H1 (cell line): ENCODE measurements around the gene CD247. TPM values are rescaled to one million over a fixed set of nuclear protein-coding genes. Genes with fewer than 3 reads are reported as not detected.

Experiments used
- CTCF ChIA-PET: fragments of 300-600 bp; sonication (Branson Sonifier 250); formaldehyde crosslinking; loops from one replicate; lab custom pipeline; 2021; ENCODE audit not compliant: partially characterized antibody; lab: Charles Lee
- POLR2A ChIA-PET: fragments of 300-600 bp; sonication (Branson Sonifier 250); formaldehyde crosslinking; loops from one replicate; lab custom pipeline; 2021; ENCODE audit warnings: inconsistent platforms; ENCODE audit not compliant: partially characterized antibody; lab: Charles Lee
- DNase-seq, 2 experiments: peaks; one replicate each; pipeline versions ENCODE4 v3.0.0 to v3.0.0-alpha.2; 2010 to 2022; ENCODE audit warnings: low spot score in 2 of 2, low read depth in 1 of 2, mixed read lengths in 1 of 2
- FAIRE-seq: peaks from 2 replicates; lab custom pipeline; 2011; peaks lifted over from hg19 to GRCh38; lab: Jason Lieb, UNC
- H2AFZ ChIP-seq: 2 replicates; pipeline ENCODE4 v1.8.1; 2012; ENCODE audit warnings: low read length, inconsistent platforms
- H2AK5ac ChIP-seq: 2 replicates; pipeline ENCODE4 v1.6.1; 2013; ENCODE audit warnings: low read depth, low read length
- H2BK120ac ChIP-seq: replicated peaks from 2 replicates; pipeline ENCODE3; 2013; ENCODE audit warnings: low read depth, low read length, inconsistent platforms
- H2BK12ac ChIP-seq: 2 replicates; pipeline ENCODE4 v1.6.1; 2013; ENCODE audit warnings: low read depth, low read length
- H2BK15ac ChIP-seq: 2 replicates; pipeline ENCODE4 v1.6.1; 2013; ENCODE audit warnings: low read length
- H2BK20ac ChIP-seq: 2 replicates; pipeline ENCODE4 v1.6.1; 2013; ENCODE audit warnings: low read length
- H2BK5ac ChIP-seq: 2 replicates; pipeline ENCODE4 v1.6.1; 2013; ENCODE audit warnings: low read depth, low read length
- H3K14ac ChIP-seq: 2 replicates; pipeline ENCODE4 v1.6.1; 2013; ENCODE audit warnings: inconsistent platforms; ENCODE audit not compliant: insufficient read length
- H3K18ac ChIP-seq: 2 replicates; pipeline ENCODE4 v1.6.1; 2013; ENCODE audit warnings: low read length; ENCODE audit errors: extremely low read depth
- H3K23ac ChIP-seq: 2 replicates; pipeline ENCODE4 v1.6.1; 2013; ENCODE audit warnings: inconsistent platforms; ENCODE audit not compliant: insufficient read length
- H3K23me2 ChIP-seq: 2 replicates; pipeline ENCODE4 v1.6.1; 2013; ENCODE audit warnings: low read depth, low read length
- H3K27ac ChIP-seq: 2 replicates; pipeline ENCODE4 v1.6.1; 2011; ENCODE audit warnings: low read depth, low read length, inconsistent platforms
- H3K27me3 ChIP-seq, 4 experiments: replicated peaks in 1 of 4; 1 replicate in 1 of 4; 2 replicates in 3 of 4; pipeline versions ENCODE4 v1.6.1 to v1.8.1; 2011 to 2013; ENCODE audit warnings: low read length in 3 of 4, mild to moderate bottlenecking in 3 of 4, inconsistent platforms in 2 of 4, mixed read lengths in 2 of 4, moderate library complexity in 1 of 4; ENCODE audit not compliant: control insufficient read depth in 3 of 4, insufficient read depth in 3 of 4; ENCODE audit errors: extremely low read depth in 1 of 4
- H3K36me3 ChIP-seq, 4 experiments: 2 replicates each; pipeline versions ENCODE4 v1.6.1 to v1.8.1; 2011 to 2013; ENCODE audit warnings: mild to moderate bottlenecking in 4 of 4, low read length in 3 of 4, moderate library complexity in 2 of 4, control low read depth in 1 of 4, inconsistent platforms in 1 of 4; ENCODE audit not compliant: insufficient read depth in 4 of 4, control insufficient read depth in 2 of 4
- H3K4ac ChIP-seq: replicated peaks from 2 replicates; pipeline ENCODE3; 2013; ENCODE audit warnings: low read length, low read depth, mixed read lengths, inconsistent platforms; ENCODE audit not compliant: insufficient read length
- H3K4me1 ChIP-seq, 4 experiments: replicated peaks in 1 of 4; 1 replicate in 1 of 4; 2 replicates in 3 of 4; pipeline versions ENCODE4 v1.6.1 to v1.8.1; 2011 to 2013; ENCODE audit warnings: low read length in 3 of 4, inconsistent platforms in 2 of 4, mixed read lengths in 1 of 4; ENCODE audit not compliant: insufficient read depth in 4 of 4, control insufficient read depth in 3 of 4
- H3K4me2 ChIP-seq, 2 experiments: 2 replicates each; pipeline versions ENCODE4 v1.6.1 to v1.8.1; 2011 to 2013; ENCODE audit warnings: low read depth in 2 of 2, low read length in 2 of 2, control low read depth in 1 of 2, inconsistent platforms in 1 of 2, mild to moderate bottlenecking in 1 of 2; ENCODE audit not compliant: insufficient read depth in 1 of 2
- H3K4me3 ChIP-seq, 4 experiments: fragments of 200-600, 300-600 bp in 1 of 4; sonication (generic), shearing (Covaris generic), sonication (Bioruptor Twin) in 1 of 4; 2 replicates each; pipeline versions ENCODE4 v1.5.1 to v1.8.1; 2011 to 2016; ENCODE audit warnings: low read length in 4 of 4, low read depth in 3 of 4, control low read depth in 2 of 4, inconsistent platforms in 2 of 4, mild to moderate bottlenecking in 2 of 4, mixed read lengths in 1 of 4, moderate library complexity in 1 of 4; ENCODE audit not compliant: insufficient read depth in 2 of 4; ENCODE audit errors: extremely low read depth in 1 of 4
- H3K56ac ChIP-seq: replicated peaks from 2 replicates; pipeline ENCODE3; 2013; ENCODE audit warnings: low read depth, mild to moderate bottlenecking, mixed read lengths, low read length, inconsistent platforms; ENCODE audit not compliant: insufficient read length
- H3K79me1 ChIP-seq: 2 replicates; pipeline ENCODE4 v1.6.1; 2013; ENCODE audit warnings: low read depth, low read length, control low read depth
- H3K79me2 ChIP-seq, 2 experiments: 2 replicates each; pipeline versions ENCODE4 v1.6.1 to v1.8.1; 2012 to 2013; ENCODE audit warnings: low read length in 2 of 2, mild to moderate bottlenecking in 2 of 2, inconsistent platforms in 1 of 2; ENCODE audit not compliant: insufficient read depth in 2 of 2, control insufficient read depth in 1 of 2
- H3K9ac ChIP-seq, 4 experiments: replicated peaks in 1 of 4; 1 replicate in 1 of 4; 2 replicates in 3 of 4; pipeline versions ENCODE4 v1.6.1 to v1.8.1; 2011 to 2013; ENCODE audit warnings: low read depth in 3 of 4, low read length in 3 of 4, control low read depth in 2 of 4, mild to moderate bottlenecking in 2 of 4, moderate library complexity in 2 of 4, inconsistent platforms in 1 of 4; ENCODE audit errors: extremely low read depth in 1 of 4
- H3K9me3 ChIP-seq, 2 experiments: 2 replicates each; pipeline versions ENCODE4 v1.6.1 to v1.8.1; 2012 to 2013; ENCODE audit warnings: mild to moderate bottlenecking in 2 of 2, moderate library complexity in 2 of 2, control low read depth in 1 of 2, inconsistent platforms in 1 of 2, low read depth in 1 of 2, low read length in 1 of 2, mixed read lengths in 1 of 2; ENCODE audit not compliant: insufficient read depth in 2 of 2
- H4K20me1 ChIP-seq, 2 experiments: replicated peaks in 1 of 2; 2 replicates each; pipeline versions ENCODE3 to v1.8.1; 2011 to 2013; ENCODE audit warnings: inconsistent platforms in 2 of 2, low read length in 2 of 2, mild to moderate bottlenecking in 1 of 2; ENCODE audit not compliant: insufficient read depth in 2 of 2, control insufficient read depth in 1 of 2
- H4K5ac ChIP-seq: 2 replicates; pipeline ENCODE4 v1.6.1; 2013; ENCODE audit warnings: low read length, low read depth, mixed read lengths, inconsistent platforms; ENCODE audit not compliant: insufficient read length
- H4K8ac ChIP-seq: 2 replicates; pipeline ENCODE4 v1.8.0; 2013; ENCODE audit warnings: mild to moderate bottlenecking, moderate library complexity, low read length, inconsistent platforms; ENCODE audit not compliant: insufficient read depth; ENCODE audit errors: extremely low read depth
- H4K91ac ChIP-seq: replicated peaks from 2 replicates; pipeline ENCODE3; 2013; ENCODE audit warnings: low read length, mixed read lengths, inconsistent platforms; ENCODE audit not compliant: insufficient read length
- JUN ChIP-seq: IDR thresholded peaks from 2 replicates; pipeline ENCODE4 v1.6.1; 2011; ENCODE audit warnings: low read depth, mild to moderate bottlenecking, improper control_type of control experiment, low read length
- KDM5A ChIP-seq: fragments of 200-600 bp; IDR thresholded peaks from 2 replicates; pipeline ENCODE4 v1.7.1; 2012; ENCODE audit warnings: mild to moderate bottlenecking, low read length, inconsistent platforms, mixed read lengths
- MAFK ChIP-seq: IDR thresholded peaks from 2 replicates; pipeline ENCODE4 v1.6.1; 2012; ENCODE audit warnings: low read depth, mild to moderate bottlenecking, improper control_type of control experiment, low read length
- NANOG ChIP-seq: IDR thresholded peaks from 2 replicates; pipeline ENCODE4 v1.6.1; 2011; ENCODE audit warnings: low read length, low read depth, mild to moderate bottlenecking, inconsistent platforms; ENCODE audit not compliant: insufficient read depth, poor library complexity, severe bottlenecking
- SP4 ChIP-seq: IDR thresholded peaks from 2 replicates; pipeline ENCODE4 v1.6.1; 2012; ENCODE audit warnings: low read length, inconsistent platforms
- polyA plus RNA-seq, 7 experiments: library from polyadenylated mRNA; depleted of rRNA in 3 of 7; stranded (reverse) in 5 of 7; unstranded in 2 of 7; fragments of >200 nt in 5 of 7; fragments of 200-250 nt in 2 of 7; gene quantifications; 1 replicate in 5 of 7; 2 replicates in 1 of 7; 4 replicates in 1 of 7; pipeline versions ENCODE4 v1.2.1 to v1.2.3, GENCODE V29; 2011 to 2013; ENCODE audit warnings: missing spikeins in 2 of 7, mixed read lengths in 2 of 7
- total RNA-seq: library from RNA; stranded (reverse); fragmentation: NEBNext Ultra II Directional; extraction: Animal tissue kit (Norgen Biotek cat#: 25700); gene quantifications from 2 replicates; pipeline ENCODE4 v1.2.1, GENCODE V29; 2021

Gene CD247
- total and polyA plus RNA-seq, 2 of the 8 experiments (the other 6 are each of a cell fraction or from before 2014, with no cell fraction given): 2.0 to 2.2 TPM

- Histone ChIP-seq H4K91ac (no peak overlapping the region), H3K23me2 (no peaks in the 10 kb centered on the region), H3K9me3 (no peaks in the 10 kb centered on the region), H4K5ac (no peak overlapping the region), H4K20me1 (no peaks in the 10 kb centered on the region), H3K14ac (no peak overlapping the region), H3K79me1 (no peaks in the 10 kb centered on the region), H3K56ac (no peak overlapping the region), H2BK20ac (no peak overlapping the region), H4K8ac (no peak overlapping the region), H3K4me3 (no peak overlapping the region), H2BK120ac (no peak overlapping the region), H3K36me3 (peaks cover 0 to 11% (median 0%) of the 10 kb centered on the region in 4 experiments; a peak in 3 of 8 replicates), H3K18ac (no peak overlapping the region), H2BK15ac (no peak overlapping the region), H3K9ac (no peak overlapping the region), H3K27me3 (no peaks in the 10 kb centered on the region; a peak in 1 of 7 replicates), H2BK12ac (no peak overlapping the region), H3K4ac (no peak overlapping the region), H3K27ac (no peak overlapping the region), H3K4me2 (no peak overlapping the region), H3K23ac (no peak overlapping the region), H2AK5ac (no peak overlapping the region), H2AFZ (no peak overlapping the region), H3K79me2 (no peaks in the 10 kb centered on the region), H3K4me1 (peaks cover 0 to 4% (median 3%) of the 10 kb centered on the region in 4 experiments; a peak in 2 of 7 replicates), H2BK5ac (no peak overlapping the region)
- no peak for DNase-seq
- FAIRE-seq: no peak
- CTCF ChIA-PET: interaction anchor here (0.6 to 5.2 kb wide), 45 partner anchors 8 to 492 kb away, joined by 3 to 70 read pairs (median 5); partner anchors contain the start of genes CD247 and CREG1
- POLR2A ChIA-PET: interaction anchor here (1.0 to 2.5 kb wide), 4 partner anchors 9 to 125 kb away, joined by 3 to 18 read pairs (median 8); partner anchors contain the start of gene CREG1
- no peak for TF ChIP-seq NANOG
- TF ChIP-seq SP4: no peak
- TF ChIP-seq MAFK: no peak
- TF ChIP-seq KDM5A: no peak
- no peak for TF ChIP-seq JUN
These were observed 22.7 kb upstream of the CD247 start for GRCh38 chr1:167541003-167541402.
